SK-N-SH (cell line): ENCODE results near the gene SEC14L6. TPM values are rescaled to one million over a fixed set of nuclear protein-coding genes. Genes with fewer than 3 reads are reported as not detected.
A peak's percentile ranks its signal among the peaks of the same experiment; 100 is the strongest.

Experiments used
- CTCF ChIA-PET: fragments of 300-600, 350-600 bp; formaldehyde crosslinking; extraction: SDS; loops from one replicate; lab custom pipeline; 2021; lab: Yijun Ruan, JAX
- POLR2A ChIA-PET: fragments of 350-600 bp; sonication (Branson Sonifier 250); formaldehyde crosslinking; extraction: SDS; loops from one replicate; lab custom pipeline; 2020; ENCODE audit warnings: antibody characterized with exemption, inconsistent platforms; lab: Yijun Ruan, JAX
- DNase-seq: peaks from one replicate; pipeline ENCODE4 v3.0.0; 2012
- H2AFZ ChIP-seq: fragments of 200-600 bp; sonication (generic); 2 replicates; pipeline ENCODE4 v1.8.1; 2016; ENCODE audit warnings: antibody characterized with exemption, mild to moderate bottlenecking, low read depth
- H3F3A ChIP-seq: fragments of 200-600 bp; sonication (generic); replicated peaks from 2 replicates; pipeline ENCODE3; 2016; ENCODE audit warnings: antibody characterized with exemption, mild to moderate bottlenecking; ENCODE audit not compliant: insufficient read depth
- H3K27ac ChIP-seq, 2 experiments: fragments of 200-500 bp in 1 of 2; fragments of 200-600 bp in 1 of 2; sonication (Bioruptor generic) in 1 of 2; sonication (generic), shearing (Covaris generic) in 1 of 2; 2 replicates each; pipeline versions ENCODE4 v1.5.1 to v1.6.1; 2014 to 2016; ENCODE audit warnings: low read depth in 2 of 2, inconsistent platforms in 1 of 2, low read length in 1 of 2, mild to moderate bottlenecking in 1 of 2, mixed read lengths in 1 of 2
- H3K27me3 ChIP-seq: fragments of 200-600 bp; sonication (generic), shearing (Covaris generic); 2 replicates; pipeline ENCODE4 v1.6.1; 2016; ENCODE audit warnings: mixed run types; ENCODE audit not compliant: insufficient read depth
- H3K36me3 ChIP-seq, 2 experiments: fragments of 200-500 bp in 1 of 2; fragments of 200-600 bp in 1 of 2; sonication (Bioruptor generic) in 1 of 2; sonication (generic) in 1 of 2; replicated peaks in 1 of 2; 2 replicates each; pipeline versions ENCODE3 to v1.5.1; 2014 to 2016; ENCODE audit warnings: low read length in 1 of 2, mild to moderate bottlenecking in 1 of 2; ENCODE audit not compliant: insufficient read depth in 2 of 2, control insufficient read depth in 1 of 2
- H3K4me1 ChIP-seq, 2 experiments: fragments of 200-500 bp in 1 of 2; fragments of 200-600 bp in 1 of 2; sonication (Bioruptor generic) in 1 of 2; sonication (generic), shearing (Covaris generic) in 1 of 2; 2 replicates each; pipeline versions ENCODE4 v1.5.1 to v1.6.1; 2014 to 2016; ENCODE audit warnings: low read depth in 1 of 2, low read length in 1 of 2, mixed run types in 1 of 2; ENCODE audit not compliant: insufficient read depth in 2 of 2, control insufficient read depth in 1 of 2
- H3K4me2 ChIP-seq: fragments of 200-600 bp; sonication (generic), shearing (Covaris generic); 2 replicates; pipeline ENCODE4 v1.6.1; 2017; ENCODE audit warnings: mixed run types
- H3K4me3 ChIP-seq, 2 experiments: fragments of 200-500 bp in 1 of 2; fragments of 200-600 bp in 1 of 2; sonication (Bioruptor generic) in 1 of 2; sonication (generic), shearing (Covaris generic) in 1 of 2; 2 replicates each; pipeline versions ENCODE4 v1.5.1 to v1.8.1; 2014 to 2016; ENCODE audit warnings: low read depth in 2 of 2, inconsistent platforms in 1 of 2, low read length in 1 of 2, mild to moderate bottlenecking in 1 of 2, mixed read lengths in 1 of 2, moderate library complexity in 1 of 2
- H3K79me2 ChIP-seq: fragments of 200-600 bp; sonication (generic); 2 replicates; pipeline ENCODE4 v1.8.1; 2017; ENCODE audit warnings: mild to moderate bottlenecking; ENCODE audit not compliant: insufficient read depth
- H3K9ac ChIP-seq: fragments of 200-600 bp; sonication (generic); 2 replicates; pipeline ENCODE4 v1.6.1; 2017; ENCODE audit warnings: mixed run types
- H3K9me2 ChIP-seq: fragments of 200-600 bp; sonication (generic); 2 replicates; pipeline ENCODE4 v1.6.1; 2017; ENCODE audit warnings: mixed run types
- H3K9me3 ChIP-seq: fragments of 200-600 bp; sonication (generic); 2 replicates; pipeline ENCODE4 v1.6.1; 2017; ENCODE audit warnings: mixed run types, mild to moderate bottlenecking, moderate library complexity
- H4K20me1 ChIP-seq: fragments of 200-600 bp; sonication (generic); 2 replicates; pipeline ENCODE4 v1.6.1; 2017; ENCODE audit warnings: mild to moderate bottlenecking, mixed run types; ENCODE audit not compliant: insufficient read depth
- CHD2 ChIP-seq: fragments of 150-350 bp; IDR thresholded peaks from 2 replicates; pipeline ENCODE4 v1.6.1; 2018; ENCODE audit warnings: low read length; ENCODE audit not compliant: partially characterized antibody
- EP300 ChIP-seq, 2 experiments: IDR thresholded peaks; 2 replicates each; pipeline versions ENCODE4 v1.4.0 to v1.6.1; 2012; ENCODE audit warnings: borderline replicate concordance in 1 of 2, low read depth in 1 of 2, low read length in 1 of 2
- FOXM1 ChIP-seq: IDR thresholded peaks from 2 replicates; pipeline ENCODE4 v1.4.0; 2012; ENCODE audit warnings: low read depth, mild to moderate bottlenecking
- GATA2 ChIP-seq: sonication (generic); formaldehyde crosslinking; IDR thresholded peaks from 2 replicates; pipeline ENCODE4 v1.5.0; 2020; ENCODE audit warnings: mild to moderate bottlenecking, missing genetic modification reagents
- MEF2A ChIP-seq: IDR thresholded peaks from 2 replicates; pipeline ENCODE4 v1.4.0; 2012; ENCODE audit warnings: low read depth, borderline replicate concordance
- NFIC ChIP-seq: IDR thresholded peaks from 2 replicates; pipeline ENCODE4 v1.4.0; 2012; ENCODE audit warnings: borderline replicate concordance
- POLR2AphosphoS5 ChIP-seq: IDR thresholded peaks from 2 replicates; pipeline ENCODE4 v1.6.1; 2012; ENCODE audit warnings: low read depth, low read length
- RFX5 ChIP-seq: IDR thresholded peaks from 2 replicates; pipeline ENCODE4 v1.6.1; 2012; ENCODE audit warnings: mild to moderate bottlenecking, improper control_type of control experiment, low read length
- SIN3A ChIP-seq: IDR thresholded peaks from 2 replicates; pipeline ENCODE4 v1.6.1; 2012; ENCODE audit warnings: low read depth, mild to moderate bottlenecking, low read length, moderate library complexity, borderline replicate concordance
- SMC3 ChIP-seq: IDR thresholded peaks from 2 replicates; pipeline ENCODE4 v1.6.1; 2012; ENCODE audit warnings: low read depth, low read length, improper control_type of control experiment
- TCF12 ChIP-seq: IDR thresholded peaks from 2 replicates; pipeline ENCODE4 v1.4.0; 2012
- WGBS: methylation state at CpG from one replicate; pipeline ENCODE4 v1.1.6; 2017; ENCODE audit warnings: low lambda C conversion rate; 5-methylcytosine and 5-hydroxymethylcytosine counted together
- polyA plus RNA-seq, 3 experiments: library from polyadenylated mRNA; depleted of rRNA; stranded (reverse); fragments of >200 nt; gene quantifications; 2 replicates each; pipeline ENCODE4 v1.2.3, GENCODE V29; 2012
- TF ChIP-seq, protein P1 (sequence below): fragments of 150-350 bp; IDR thresholded peaks from 2 replicates; pipeline ENCODE4 v1.6.1; 2016; ENCODE audit warnings: mild to moderate bottlenecking, low read depth, low read length
- TF ChIP-seq, protein P2 (sequence below): IDR thresholded peaks from 2 replicates; pipeline ENCODE4 v1.4.0; 2012; ENCODE audit warnings: low read depth
- TF ChIP-seq, protein P3 (sequence below): IDR thresholded peaks from 2 replicates; pipeline ENCODE4; 2012
- TF ChIP-seq, protein P4 (sequence below): IDR thresholded peaks from 2 replicates; pipeline ENCODE4 v1.6.1; 2012; ENCODE audit warnings: mild to moderate bottlenecking, low read depth, low read length, moderate library complexity

The SEC14L6 gene
- polyA plus RNA-seq, 1 of the 3 experiments (the other 2 are of a cell fraction): not detected

DNA sequence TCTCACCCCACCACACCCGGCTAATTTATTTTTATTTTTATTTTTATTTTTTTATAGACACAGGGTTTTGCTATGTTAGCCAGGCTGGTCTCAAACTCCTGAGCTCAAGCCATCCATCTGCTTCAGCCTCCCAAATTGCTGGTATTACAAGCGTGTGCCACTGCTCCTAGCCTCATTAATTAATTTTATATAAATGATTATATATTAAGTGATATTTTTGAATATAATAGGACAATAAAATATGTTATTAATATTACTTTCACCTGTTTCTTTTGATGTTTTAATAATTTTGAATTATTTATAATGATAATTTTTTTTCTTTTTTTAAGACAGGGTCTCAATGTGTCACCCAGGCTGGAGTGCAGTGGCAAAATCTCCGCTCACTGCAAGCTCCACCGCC is 38.9 kb downstream of the SEC14L6 start:
- no peaks in the 10 kb centered on the region for H3F3A ChIP-seq
- no peaks in the 10 kb centered on the region for H3K9me3 ChIP-seq
- no peak overlapping the region for H3K27ac ChIP-seq
- H3K9ac ChIP-seq: no peak overlapping the region
- no peak overlapping the region for H3K4me2 ChIP-seq
- H4K20me1 ChIP-seq: no peaks in the 10 kb centered on the region
- H2AFZ ChIP-seq: no peak overlapping the region
- peaks cover 7% of the 10 kb centered on the region; the same call in 1 of the 2 replicates for H3K27me3 ChIP-seq
- H3K79me2 ChIP-seq: no peaks in the 10 kb centered on the region
- peaks cover 0 to 3% of the 10 kb centered on the region in 2 experiments; a peak in 1 of 4 replicates for H3K4me1 ChIP-seq
- ChIA-PET POLR2A (no interaction called here), CTCF (interaction anchor here (0.9 to 1.0 kb wide), 2 partner anchors 23 to 59 kb away, joined by 3 to 4 read pairs; no protein-coding TSS in a partner anchor)
- H3K4me3 ChIP-seq: no peak overlapping the region
- no peak for TF ChIP-seq CHD2
- no peak for TF ChIP-seq POLR2AphosphoS5
- TF ChIP-seq, all 33 proteins: peak for 0
- H3K9me2 ChIP-seq: no peaks in the 10 kb centered on the region
- no peak for DNase-seq
- no peaks in the 10 kb centered on the region for H3K36me3 ChIP-seq
- WGBS: 51% methylated on average over 4 of the region's 4 CpGs

DNA sequence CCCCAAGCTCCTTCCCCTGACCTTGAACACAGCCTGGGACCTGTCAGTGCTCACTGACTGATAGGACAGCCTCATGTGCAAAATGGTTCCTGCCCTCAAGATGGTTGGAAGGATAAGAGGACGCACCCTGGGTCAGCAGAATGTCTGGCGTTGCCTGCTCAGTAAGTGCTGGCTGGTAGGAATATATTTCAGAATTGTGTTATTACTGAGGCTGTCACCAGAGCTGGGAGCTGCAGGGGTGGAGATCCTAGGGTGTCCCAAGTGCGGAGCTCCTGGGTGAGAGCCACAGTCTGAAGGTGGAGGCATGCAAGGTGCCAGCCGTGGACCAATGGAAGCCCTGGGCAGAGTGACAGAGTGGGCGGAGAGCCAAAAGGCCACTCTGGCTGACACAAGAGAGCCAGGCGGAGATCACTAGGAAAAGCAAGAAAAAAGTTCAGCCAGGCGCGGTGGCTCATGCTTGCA is 40.0 kb downstream of the SEC14L6 start:
- WGBS: 54% methylated on average over 8 of the region's 8 CpGs
- Histone ChIP-seq H3F3A (no peaks in the 10 kb centered on the region), H3K4me1 (peaks cover 0 to 3% of the 10 kb centered on the region in 2 experiments; a peak in 1 of 4 replicates), H3K27me3 (peaks cover 7% of the 10 kb centered on the region; the same call in 1 of the 2 replicates), H3K9me2 (no peaks in the 10 kb centered on the region), H3K4me3 (no peak overlapping the region), H3K9ac (no peak overlapping the region), H2AFZ (no peak overlapping the region), H3K36me3 (no peaks in the 10 kb centered on the region), H3K79me2 (no peaks in the 10 kb centered on the region), H4K20me1 (no peaks in the 10 kb centered on the region), H3K4me2 (no peak overlapping the region), H3K27ac (no peak overlapping the region), H3K9me3 (no peaks in the 10 kb centered on the region)
- no peak for TF ChIP-seq EP300 (IDR thresholded peaks at IDR 0.05; ENCODE audit: borderline replicate concordance in 1 of 2, low read depth in 1 of 2, low read length in 1 of 2)
- TF ChIP-seq, protein P1, sequence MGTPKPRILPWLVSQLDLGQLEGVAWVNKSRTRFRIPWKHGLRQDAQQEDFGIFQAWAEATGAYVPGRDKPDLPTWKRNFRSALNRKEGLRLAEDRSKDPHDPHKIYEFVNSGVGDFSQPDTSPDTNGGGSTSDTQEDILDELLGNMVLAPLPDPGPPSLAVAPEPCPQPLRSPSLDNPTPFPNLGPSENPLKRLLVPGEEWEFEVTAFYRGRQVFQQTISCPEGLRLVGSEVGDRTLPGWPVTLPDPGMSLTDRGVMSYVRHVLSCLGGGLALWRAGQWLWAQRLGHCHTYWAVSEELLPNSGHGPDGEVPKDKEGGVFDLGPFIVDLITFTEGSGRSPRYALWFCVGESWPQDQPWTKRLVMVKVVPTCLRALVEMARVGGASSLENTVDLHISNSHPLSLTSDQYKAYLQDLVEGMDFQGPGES: no peak
- TF ChIP-seq TCF12: no peak
- TF ChIP-seq SMC3: no peak
- TF ChIP-seq NFIC: no peak
- ChIA-PET POLR2A (no interaction called here), CTCF (interaction anchor here (1.6 kb wide), 1 partner anchor 9 kb away, joined by 4 read pairs; no protein-coding TSS in a partner anchor)
- peak; percentile 52 for DNase-seq

DNA sequence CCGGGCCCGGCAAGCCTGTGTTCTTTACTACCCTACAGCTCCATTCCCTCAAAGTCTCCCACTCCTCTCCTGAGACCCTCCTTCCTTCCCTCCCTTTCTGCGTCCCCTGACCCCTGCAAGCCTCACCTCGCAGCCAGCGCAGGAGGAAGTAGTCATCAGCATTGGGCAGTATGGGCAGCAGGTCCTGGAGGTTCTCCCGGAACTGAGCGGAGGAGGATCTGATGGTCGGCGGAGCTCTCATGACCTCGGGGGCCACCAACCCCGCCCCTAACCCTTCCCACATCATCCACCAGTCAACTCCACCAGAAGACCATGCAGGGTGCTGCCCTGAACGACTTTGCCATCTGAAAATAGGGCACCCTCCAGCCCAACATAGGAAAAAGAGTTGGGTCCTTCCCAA is 43.0 kb downstream of the SEC14L6 start:
- no peaks in the 10 kb centered on the region for H3K9me3 ChIP-seq
- H3K27ac ChIP-seq: no peak overlapping the region
- no peak for DNase-seq
- H3K79me2 ChIP-seq: no peaks in the 10 kb centered on the region
- H3K4me2 ChIP-seq: no peak overlapping the region
- H3K4me3 ChIP-seq: no peak overlapping the region
- POLR2A ChIA-PET: no interaction called here
- H3K36me3 ChIP-seq: no peaks in the 10 kb centered on the region
- no peak overlapping the region for H2AFZ ChIP-seq
- H3K27me3 ChIP-seq: no peaks in the 10 kb centered on the region; the same call in 1 of the 2 replicates
- H3K4me1 ChIP-seq: peaks cover 0 to 3% of the 10 kb centered on the region in 2 experiments; a peak in 1 of 4 replicates
- no peaks in the 10 kb centered on the region for H3F3A ChIP-seq
- CTCF ChIA-PET: interaction anchor here (1.3 kb wide), 1 partner anchor 18 kb away, joined by 4 read pairs; no protein-coding TSS in a partner anchor
- no peaks in the 10 kb centered on the region for H4K20me1 ChIP-seq
- no peaks in the 10 kb centered on the region for H3K9me2 ChIP-seq
- no peak overlapping the region for H3K9ac ChIP-seq
- WGBS: 78% methylated on average over 11 of the region's 12 CpGs
- no peak for TF ChIP-seq RFX5
- no peak for TF ChIP-seq TCF12
- TF ChIP-seq, protein P2, sequence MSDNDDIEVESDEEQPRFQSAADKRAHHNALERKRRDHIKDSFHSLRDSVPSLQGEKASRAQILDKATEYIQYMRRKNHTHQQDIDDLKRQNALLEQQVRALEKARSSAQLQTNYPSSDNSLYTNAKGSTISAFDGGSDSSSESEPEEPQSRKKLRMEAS: no peak
- TF ChIP-seq MEF2A: no peak
- TF ChIP-seq, protein P3, sequence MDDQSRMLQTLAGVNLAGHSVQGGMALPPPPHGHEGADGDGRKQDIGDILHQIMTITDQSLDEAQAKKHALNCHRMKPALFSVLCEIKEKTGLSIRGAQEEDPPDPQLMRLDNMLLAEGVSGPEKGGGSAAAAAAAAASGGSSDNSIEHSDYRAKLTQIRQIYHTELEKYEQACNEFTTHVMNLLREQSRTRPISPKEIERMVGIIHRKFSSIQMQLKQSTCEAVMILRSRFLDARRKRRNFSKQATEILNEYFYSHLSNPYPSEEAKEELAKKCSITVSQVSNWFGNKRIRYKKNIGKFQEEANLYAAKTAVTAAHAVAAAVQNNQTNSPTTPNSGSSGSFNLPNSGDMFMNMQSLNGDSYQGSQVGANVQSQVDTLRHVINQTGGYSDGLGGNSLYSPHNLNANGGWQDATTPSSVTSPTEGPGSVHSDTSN: no peak
- no peak for TF ChIP-seq POLR2AphosphoS5
- no peak for TF ChIP-seq FOXM1
- TF ChIP-seq, protein P4, sequence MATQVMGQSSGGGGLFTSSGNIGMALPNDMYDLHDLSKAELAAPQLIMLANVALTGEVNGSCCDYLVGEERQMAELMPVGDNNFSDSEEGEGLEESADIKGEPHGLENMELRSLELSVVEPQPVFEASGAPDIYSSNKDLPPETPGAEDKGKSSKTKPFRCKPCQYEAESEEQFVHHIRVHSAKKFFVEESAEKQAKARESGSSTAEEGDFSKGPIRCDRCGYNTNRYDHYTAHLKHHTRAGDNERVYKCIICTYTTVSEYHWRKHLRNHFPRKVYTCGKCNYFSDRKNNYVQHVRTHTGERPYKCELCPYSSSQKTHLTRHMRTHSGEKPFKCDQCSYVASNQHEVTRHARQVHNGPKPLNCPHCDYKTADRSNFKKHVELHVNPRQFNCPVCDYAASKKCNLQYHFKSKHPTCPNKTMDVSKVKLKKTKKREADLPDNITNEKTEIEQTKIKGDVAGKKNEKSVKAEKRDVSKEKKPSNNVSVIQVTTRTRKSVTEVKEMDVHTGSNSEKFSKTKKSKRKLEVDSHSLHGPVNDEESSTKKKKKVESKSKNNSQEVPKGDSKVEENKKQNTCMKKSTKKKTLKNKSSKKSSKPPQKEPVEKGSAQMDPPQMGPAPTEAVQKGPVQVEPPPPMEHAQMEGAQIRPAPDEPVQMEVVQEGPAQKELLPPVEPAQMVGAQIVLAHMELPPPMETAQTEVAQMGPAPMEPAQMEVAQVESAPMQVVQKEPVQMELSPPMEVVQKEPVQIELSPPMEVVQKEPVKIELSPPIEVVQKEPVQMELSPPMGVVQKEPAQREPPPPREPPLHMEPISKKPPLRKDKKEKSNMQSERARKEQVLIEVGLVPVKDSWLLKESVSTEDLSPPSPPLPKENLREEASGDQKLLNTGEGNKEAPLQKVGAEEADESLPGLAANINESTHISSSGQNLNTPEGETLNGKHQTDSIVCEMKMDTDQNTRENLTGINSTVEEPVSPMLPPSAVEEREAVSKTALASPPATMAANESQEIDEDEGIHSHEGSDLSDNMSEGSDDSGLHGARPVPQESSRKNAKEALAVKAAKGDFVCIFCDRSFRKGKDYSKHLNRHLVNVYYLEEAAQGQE: no peak
- TF ChIP-seq SIN3A: no peak
- no peak for TF ChIP-seq NFIC
- no peak for TF ChIP-seq CHD2
- no peak for TF ChIP-seq GATA2
